ENCODE measurements around the gene RHBDL1. TPM values are rescaled to one million over a fixed set of nuclear protein-coding genes. Genes with fewer than 3 reads are reported as not detected.

Gene RHBDL1
- total and polyA plus RNA-seq, 9 of the 15 experiments (the other 6 are each of a cell fraction or from before 2014, with no cell fraction given), result 0.03 to 5.6 (median 1.3) TPM; not detected in 1

GRCh38 chr16:680625-680945 is 5.1 kb downstream of the RHBDL1 start (continued):
- TF ChIP-seq ZNF639 (CRISPR knock-in tag; conservative IDR thresholded peaks at IDR 0.05 in 1 of 2, IDR thresholded peaks at IDR 0.05 in 1 of 2), result 0 out of 4 replicates have a peak, but pooled peaks of 1 of the 2 experiments have one; percentile 63
- 0 out of 2 replicates have a peak, but pooled peaks have one; percentile 6 for TF ChIP-seq POLR2G (IDR thresholded peaks at IDR 0.05; ENCODE audit: low read depth, low read length)
- peak; percentile 34 for TF ChIP-seq CCNT2 (IDR thresholded peaks at IDR 0.05; ENCODE audit: borderline replicate concordance, extremely low read depth, insufficient read length, low read depth, low read length)
- 0 out of 2 replicates have a peak, but pooled peaks have one; percentile 3 for TF ChIP-seq KLF1 (tag; IDR thresholded peaks at IDR 0.05)
- no peak for TF ChIP-seq ZNF398 (CRISPR knock-in tag; IDR thresholded peaks at IDR 0.05)
- no peak for TF ChIP-seq ZNF668 (CRISPR knock-in tag; IDR thresholded peaks at IDR 0.05)
- no peak for TF ChIP-seq FUS (optimal IDR thresholded peaks at IDR 0.05; ENCODE audit: low read depth, low read length)
- TF ChIP-seq ZNF740 (CRISPR knock-in tag; IDR thresholded peaks at IDR 0.05), result no peak
- no peak for TF ChIP-seq ZNF740 (tag; IDR thresholded peaks at IDR 0.05)
- no peak for TF ChIP-seq CHCHD3 (CRISPR knock-in tag; IDR thresholded peaks at IDR 0.05)
- peak; percentile 9 for TF ChIP-seq RBBP5 (IDR thresholded peaks at IDR 0.05; ENCODE audit: borderline replicate concordance, insufficient read depth, low read length, poor library complexity, severe bottlenecking)
- TF ChIP-seq STAG1 (CRISPR knock-in tag; IDR thresholded peaks at IDR 0.05; ENCODE audit: borderline replicate concordance), result no peak
- no peak for TF ChIP-seq MECOM (CRISPR knock-in tag; IDR thresholded peaks at IDR 0.05)
- no peak for TF ChIP-seq ZNF57 (CRISPR knock-in tag; IDR thresholded peaks at IDR 0.05)

All from K562 (cell line).